Fibroblast of lung (primary cell): ENCODE data around the gene RIMBP3B. TPM values are rescaled to one million over a fixed set of nuclear protein-coding genes. Genes with fewer than 3 reads are reported as not detected.
"Not testable (repeated sequence)": the region's sequence is repeated elsewhere in the genome, so short reads cannot be mapped to it uniquely, and the experiment has no call there.

ENCODE experiments used
- DNase-seq, 2 donors: peaks; one replicate each; pipeline versions ENCODE4 v3.0.0 to v3.0.0-alpha.2; 2010; ENCODE audit warnings: low read depth in 2 of 2
- H2AFZ ChIP-seq: 2 replicates; pipeline ENCODE4 v1.5.1; 2012; ENCODE audit warnings: low read length, control low read depth, inconsistent platforms
- H3K27ac ChIP-seq: 2 replicates; pipeline ENCODE4 v1.5.1; 2011; ENCODE audit warnings: low read length, control low read depth; ENCODE audit not compliant: insufficient read depth
- H3K27me3 ChIP-seq: 2 replicates; pipeline ENCODE4 v1.5.1; 2011; ENCODE audit warnings: mild to moderate bottlenecking, low read length; ENCODE audit not compliant: control insufficient read depth, insufficient read depth
- H3K36me3 ChIP-seq: 2 replicates; pipeline ENCODE4 v1.5.1; 2011; ENCODE audit warnings: low read length; ENCODE audit not compliant: control insufficient read depth, insufficient read depth
- H3K4me1 ChIP-seq: 2 replicates; pipeline ENCODE4 v1.5.1; 2011; ENCODE audit warnings: low read length; ENCODE audit not compliant: control insufficient read depth, insufficient read depth; ENCODE audit errors: extremely low read depth
- H3K4me2 ChIP-seq: 2 replicates; pipeline ENCODE4 v1.5.1; 2011; ENCODE audit warnings: low read length, control low read depth; ENCODE audit not compliant: insufficient read depth; ENCODE audit errors: extremely low read depth
- H3K4me3 ChIP-seq, 4 experiments: fragments of 200-600 bp in 1 of 4; sonication (generic) in 1 of 4; replicated peaks in 1 of 4; 2 replicates each; pipeline ENCODE4 v1.5.1; 2011 to 2016; ENCODE audit warnings: low read length in 4 of 4, low read depth in 3 of 4, mild to moderate bottlenecking in 3 of 4, control low read depth in 2 of 4, inconsistent platforms in 1 of 4, mixed read lengths in 1 of 4; ENCODE audit not compliant: insufficient read depth in 1 of 4; ENCODE audit errors: control extremely low read depth in 1 of 4
- H3K79me2 ChIP-seq: 2 replicates; pipeline ENCODE4 v1.5.1; 2012; ENCODE audit warnings: mild to moderate bottlenecking, low read length, inconsistent platforms; ENCODE audit not compliant: control insufficient read depth, insufficient read depth
- H3K9ac ChIP-seq: 2 replicates; pipeline ENCODE4 v1.5.1; 2011; ENCODE audit warnings: mild to moderate bottlenecking, low read length, control low read depth; ENCODE audit not compliant: insufficient read depth
- H3K9me3 ChIP-seq: 2 replicates; pipeline ENCODE4 v1.5.1; 2012; ENCODE audit warnings: low read depth, low read length; ENCODE audit not compliant: control insufficient read depth, insufficient read depth
- H4K20me1 ChIP-seq: 2 replicates; pipeline ENCODE4 v1.5.1; 2011; ENCODE audit warnings: low read length; ENCODE audit not compliant: control insufficient read depth, insufficient read depth; ENCODE audit errors: extremely low read depth
- polyA plus RNA-seq, 2 donors: library from polyadenylated mRNA; depleted of rRNA in 1 of 2; stranded (reverse) in 1 of 2; unstranded in 1 of 2; fragments of >200 nt; gene quantifications; 2 replicates each; pipeline ENCODE4 v1.2.1, GENCODE V29; 2011 to 2012; ENCODE audit warnings: missing spikeins in 1 of 2
- total RNA-seq: library from RNA; depleted of rRNA; stranded (reverse); fragments of >200 nt; gene quantifications from 2 replicates; pipeline ENCODE4 v1.2.1, GENCODE V29; 2014

The RIMBP3B gene
- total and polyA plus RNA-seq, 2 donors (not counting 1 experiment from before 2014, with no cell fraction given), result under 0.01 to 0.03 TPM

GRCh38 chr22:21365337-21365736, 18.2 kb upstream of the RIMBP3B start:
- not testable (repeated sequence) for DNase-seq, H3K36me3 ChIP-seq, H4K20me1 ChIP-seq, H3K27ac ChIP-seq, H3K79me2 ChIP-seq, H3K27me3 ChIP-seq, H3K9ac ChIP-seq, H3K4me3 ChIP-seq, H3K4me2 ChIP-seq, H3K4me1 ChIP-seq, H3K9me3 ChIP-seq, H2AFZ ChIP-seq

- not testable (repeated sequence) for H3K9ac ChIP-seq, H3K36me3 ChIP-seq, H3K4me3 ChIP-seq, DNase-seq, H3K9me3 ChIP-seq, H3K27me3 ChIP-seq, H3K4me1 ChIP-seq, H3K79me2 ChIP-seq, H2AFZ ChIP-seq, H3K4me2 ChIP-seq, H3K27ac ChIP-seq, H4K20me1 ChIP-seq
Observed at GRCh38 chr22:21368603-21369310, 14.8 kb upstream of the RIMBP3B start.

GRCh38 chr22:21375880-21376279, 7.7 kb upstream of the RIMBP3B start:
- H4K20me1 ChIP-seq, H3K4me2 ChIP-seq, H3K9ac ChIP-seq, H3K27ac ChIP-seq, DNase-seq, H3K9me3 ChIP-seq, H3K79me2 ChIP-seq, H2AFZ ChIP-seq, H3K27me3 ChIP-seq, H3K4me1 ChIP-seq, H3K4me3 ChIP-seq, H3K36me3 ChIP-seq: not testable (repeated sequence)

- H3K9ac ChIP-seq, H2AFZ ChIP-seq, H3K4me3 ChIP-seq, H3K27me3 ChIP-seq, H3K4me1 ChIP-seq, H3K36me3 ChIP-seq, H3K4me2 ChIP-seq, H3K79me2 ChIP-seq, H3K27ac ChIP-seq, H4K20me1 ChIP-seq, H3K9me3 ChIP-seq, DNase-seq: not testable (repeated sequence)
Observed at GRCh38 chr22:21384468-21385357, 1.2 kb downstream of the RIMBP3B start.

GRCh38 chr22:21389480-21389879, 5.9 kb downstream of the RIMBP3B start:
- not testable (repeated sequence) for H3K27me3 ChIP-seq, H3K4me1 ChIP-seq, DNase-seq, H3K9me3 ChIP-seq, H3K27ac ChIP-seq, H3K4me2 ChIP-seq, H3K9ac ChIP-seq, H3K79me2 ChIP-seq, H3K36me3 ChIP-seq, H3K4me3 ChIP-seq, H4K20me1 ChIP-seq, H2AFZ ChIP-seq

GRCh38 chr22:21390013-21390412, 6.5 kb downstream of the RIMBP3B start:
- H3K4me1 ChIP-seq, H3K27me3 ChIP-seq: not testable (repeated sequence)

More at GRCh38 chr22:21390013-21390412, 6.5 kb downstream of the RIMBP3B start:
- not testable (repeated sequence) for DNase-seq, H3K4me2 ChIP-seq, H3K9me3 ChIP-seq, H3K9ac ChIP-seq, H2AFZ ChIP-seq, H3K79me2 ChIP-seq, H3K27ac ChIP-seq, H3K36me3 ChIP-seq, H4K20me1 ChIP-seq, H3K4me3 ChIP-seq
